Esophagus (tissue), 2 donors: Measurements from ENCODE around the gene PNCK. TPM values are rescaled to one million over a fixed set of nuclear protein-coding genes. Genes with fewer than 3 reads are reported as not detected.
A peak's percentile ranks its signal among the peaks of the same experiment; 100 is the strongest.

ENCODE experiments used
- H3K27ac ChIP-seq, 2 donors: one replicate each; pipeline ENCODE4 v1.5.1; 2013; ENCODE audit warnings: low read depth in 2 of 2, mild to moderate bottlenecking in 2 of 2, inconsistent platforms in 1 of 2, low read length in 1 of 2, moderate library complexity in 1 of 2
- H3K27me3 ChIP-seq, 2 donors: one replicate each; pipeline ENCODE4 v1.6.1; 2013; ENCODE audit warnings: low read length in 2 of 2, control low read depth in 1 of 2, mild to moderate bottlenecking in 1 of 2; ENCODE audit not compliant: insufficient read depth in 2 of 2, control insufficient read depth in 1 of 2
- H3K36me3 ChIP-seq, 2 donors: one replicate each; pipeline ENCODE4 v1.6.1; 2013; ENCODE audit warnings: low read length in 1 of 2; ENCODE audit not compliant: control insufficient read depth in 2 of 2, insufficient read depth in 2 of 2
- H3K4me1 ChIP-seq, 2 donors: one replicate each; pipeline ENCODE4 v1.6.1; 2013; ENCODE audit warnings: low read length in 1 of 2; ENCODE audit not compliant: control insufficient read depth in 2 of 2, insufficient read depth in 2 of 2
- H3K4me3 ChIP-seq, 2 donors: one replicate each; pipeline ENCODE4 v1.5.1; 2013; ENCODE audit warnings: low read length in 2 of 2, mild to moderate bottlenecking in 2 of 2, low read depth in 1 of 2, moderate library complexity in 1 of 2
- H3K9me3 ChIP-seq, 2 donors: one replicate each; pipeline ENCODE4 v1.6.1; 2013; ENCODE audit warnings: mild to moderate bottlenecking in 2 of 2, low read depth in 1 of 2, low read length in 1 of 2, moderate library complexity in 1 of 2; ENCODE audit not compliant: control insufficient read depth in 2 of 2, insufficient read depth in 1 of 2
- WGBS, 2 donors: extraction: QIAGEN DNeasy Blood & Tissue Kit; methylation state at CpG; one replicate each; pipeline ENCODE4 v1.1.7; 2013; 5-methylcytosine and 5-hydroxymethylcytosine counted together
- polyA plus RNA-seq, 2 donors: library from polyadenylated mRNA; stranded (reverse); fragments of 200-250 nt; gene quantifications; one replicate each; pipeline ENCODE4 v1.2.3, GENCODE V29; 2013
- donor health status: healthy with polysubstance abuse.
- donor health status: Bipolar disorder and iron deficiency.

PNCK gene
- polyA plus RNA-seq: 1 to 10 TPM; 5.0 to 6.4 TPM

DNA sequence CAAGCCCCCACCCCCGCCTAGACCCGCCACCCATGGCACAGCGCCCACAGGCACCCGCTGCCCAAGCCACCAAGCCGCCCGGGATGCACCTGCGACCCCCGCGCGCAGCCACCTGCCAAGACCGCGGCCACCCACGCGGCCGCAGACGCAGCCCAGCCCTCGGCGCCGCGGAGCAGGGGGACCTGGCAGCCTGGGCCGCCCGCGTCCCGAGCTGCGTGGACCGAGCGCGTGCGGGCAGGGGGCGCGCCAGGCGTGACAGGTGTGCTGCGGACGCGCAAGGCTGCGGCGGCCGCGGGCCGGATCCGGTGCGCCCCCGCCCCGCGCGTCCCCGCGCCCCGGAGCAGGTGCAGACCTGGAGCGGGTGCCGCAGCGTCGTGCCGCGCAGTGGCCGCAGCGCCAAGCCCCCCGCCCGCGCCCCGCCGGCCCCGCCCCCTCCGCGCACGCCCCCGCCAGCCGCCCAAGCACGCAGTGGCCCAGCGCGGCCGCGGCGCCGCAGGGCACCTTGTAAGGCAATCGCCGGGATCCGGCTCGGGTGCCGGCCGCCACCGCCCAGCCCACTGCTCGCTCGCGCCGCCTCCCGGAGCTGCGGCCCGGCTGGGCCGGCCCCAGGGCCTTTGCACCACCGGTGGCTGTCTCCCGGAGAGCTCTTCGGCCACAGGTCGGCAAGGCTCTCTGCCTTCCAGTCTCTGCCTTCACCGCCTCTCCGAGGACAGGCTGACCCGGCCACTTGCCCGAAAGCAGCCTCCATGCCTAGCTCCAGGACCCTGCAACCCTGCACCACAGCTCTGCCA, at the start of gene PNCK:
TSS of gene PNCK (minus strand) at position 386 of the 791 bp plus-strand sequence. CDS start 737 bp downstream, outside the sequence.
- no peaks in the 10 kb centered on the region for H3K27me3 ChIP-seq
- no peak within 1 kb of the TSS for H3K4me3 ChIP-seq

DNA sequence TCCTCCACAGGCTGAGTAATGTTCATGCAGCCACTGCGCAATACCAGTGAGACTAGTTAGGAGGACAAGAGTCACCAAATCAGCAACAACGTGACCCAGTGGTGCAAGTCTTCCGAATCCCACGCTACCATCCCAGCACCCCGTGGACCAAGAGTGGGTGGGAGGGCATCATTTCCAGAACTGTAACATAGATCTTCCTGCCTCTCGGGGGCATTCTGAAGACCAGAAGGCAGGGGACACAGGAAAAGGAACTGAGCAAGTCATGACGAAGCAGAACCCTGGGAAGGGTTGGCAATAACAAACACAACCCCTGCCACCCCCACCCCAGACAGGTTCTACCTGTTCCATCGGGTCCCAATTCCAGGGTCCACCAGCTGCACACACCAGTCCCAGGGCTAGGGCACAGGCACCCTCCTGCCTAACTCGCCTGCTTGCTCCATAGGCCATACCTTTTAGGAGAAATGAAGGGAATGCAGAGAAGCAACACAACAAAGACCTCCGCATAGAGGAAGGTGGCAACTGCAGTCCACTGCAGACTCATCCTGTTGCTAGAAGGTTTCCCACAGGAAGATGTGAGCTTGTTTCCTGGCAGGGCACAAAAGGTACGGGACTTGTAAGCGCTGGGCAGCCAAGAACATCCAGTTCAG, 49.2 kb upstream of the PNCK start:
- peak overlapping the region; percentile 57 to 65 for H3K4me3 ChIP-seq

More for the DNA sequence above, at the start of gene PNCK:
- Histone ChIP-seq H3K27ac (no peak within 1 kb of the TSS), H3K9me3 (no peaks in the 10 kb centered on the region), H3K36me3 (no peaks in the 10 kb centered on the region), H3K4me1 (no peaks in the 10 kb centered on the region)
- WGBS, 2 donors: 8 to 40% methylated on average over 35 to 98 of the region's 98 CpGs

DNA sequence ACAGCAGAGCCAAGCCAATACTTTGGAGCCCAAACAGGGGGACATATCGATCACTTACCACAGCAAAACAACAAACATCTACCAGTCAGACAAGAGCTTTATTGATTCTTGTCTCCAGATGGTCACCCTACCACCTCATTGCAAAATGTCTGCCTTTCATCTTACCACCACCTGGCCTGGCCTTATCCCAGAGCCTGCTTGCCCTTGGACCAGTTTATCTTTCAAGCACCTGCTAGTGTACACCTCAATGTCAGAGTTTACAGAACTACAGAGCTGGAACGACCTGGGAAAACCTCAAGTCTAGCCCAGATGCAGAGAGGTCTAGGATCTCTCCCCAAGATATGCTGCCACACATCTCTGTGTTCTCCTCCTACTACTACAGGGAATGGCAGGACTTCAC, 46.1 kb upstream of the PNCK start:
- no peak overlapping the region for H3K4me3 ChIP-seq
- peaks cover 0 to 3% of the 10 kb centered on the region in 2 donors for H3K4me1 ChIP-seq
- H3K36me3 ChIP-seq: peaks cover 0 to 18% of the 10 kb centered on the region in 2 donors
- WGBS, 2 donors: 50 to 74% methylated on average over 2 of the region's 2 CpGs
- no peaks in the 10 kb centered on the region for H3K9me3 ChIP-seq
- no peak overlapping the region for H3K27ac ChIP-seq
- no peaks in the 10 kb centered on the region for H3K27me3 ChIP-seq

More for the DNA sequence above, 49.2 kb upstream of the PNCK start:
- Histone ChIP-seq H3K27me3 (no peaks in the 10 kb centered on the region), H3K9me3 (no peaks in the 10 kb centered on the region), H3K36me3 (peaks cover 0 to 8% of the 10 kb centered on the region in 2 donors), H3K4me1 (peaks cover 6 to 27% of the 10 kb centered on the region in 2 donors), H3K27ac (peak overlapping the region; percentile 86 to 97)
- 20 to 45% methylated on average over 12 of the region's 12 CpGs for WGBS, 2 donors

DNA sequence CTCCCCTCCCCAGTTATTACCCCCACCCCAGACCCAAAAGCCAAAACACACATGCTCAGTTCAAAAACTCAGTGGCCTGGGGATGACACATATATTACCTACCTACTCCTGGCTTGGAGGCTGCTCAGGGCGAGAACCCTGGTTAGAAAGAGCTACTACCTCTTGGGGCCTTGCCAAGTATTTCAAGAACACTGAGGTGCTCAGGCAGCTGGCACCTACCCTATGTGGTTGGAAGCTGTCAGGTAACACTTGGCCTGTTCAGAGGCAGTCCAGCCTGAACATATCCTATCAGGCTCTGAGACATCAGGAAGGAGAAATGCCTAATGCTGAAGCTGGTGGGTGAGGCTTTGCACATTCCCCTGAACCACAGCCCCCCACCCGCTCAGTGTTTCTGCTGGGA, 45.6 kb upstream of the PNCK start:
- 37 to 44% methylated on average over 2 of the region's 2 CpGs for WGBS, 2 donors
- Histone ChIP-seq H3K36me3 (peaks cover 0 to 20% of the 10 kb centered on the region in 2 donors), H3K9me3 (no peaks in the 10 kb centered on the region), H3K4me1 (peaks cover 0 to 3% of the 10 kb centered on the region in 2 donors), H3K27me3 (no peaks in the 10 kb centered on the region), H3K4me3 (no peak overlapping the region), H3K27ac (no peak overlapping the region)

DNA sequence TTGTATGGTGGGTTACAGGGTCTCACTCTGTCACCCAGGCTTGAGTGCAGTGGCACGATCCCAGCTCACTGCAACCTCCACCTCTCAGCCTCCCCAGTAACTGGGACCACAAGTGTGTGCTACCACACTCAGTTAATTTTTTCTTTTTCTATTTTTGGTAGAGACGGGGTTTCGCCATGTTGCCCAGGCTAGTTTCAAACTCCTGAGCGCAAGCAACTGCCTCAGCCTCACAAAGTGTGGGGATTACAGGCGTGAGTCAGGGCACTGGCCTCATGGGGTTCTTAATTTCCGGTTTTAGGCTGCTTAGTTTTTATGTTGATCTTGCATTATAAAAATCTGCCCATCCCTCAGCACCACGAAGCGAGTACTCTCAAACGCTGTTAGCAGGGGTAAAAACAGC, 43.8 kb upstream of the PNCK start:
- Histone ChIP-seq H3K4me1 (no peaks in the 10 kb centered on the region), H3K36me3 (peaks cover 0 to 20% of the 10 kb centered on the region in 2 donors), H3K27ac (no peak overlapping the region), H3K27me3 (no peaks in the 10 kb centered on the region), H3K4me3 (no peak overlapping the region), H3K9me3 (no peaks in the 10 kb centered on the region)
- WGBS, 2 donors: 89 to 91% methylated on average over 9 of the region's 9 CpGs

DNA sequence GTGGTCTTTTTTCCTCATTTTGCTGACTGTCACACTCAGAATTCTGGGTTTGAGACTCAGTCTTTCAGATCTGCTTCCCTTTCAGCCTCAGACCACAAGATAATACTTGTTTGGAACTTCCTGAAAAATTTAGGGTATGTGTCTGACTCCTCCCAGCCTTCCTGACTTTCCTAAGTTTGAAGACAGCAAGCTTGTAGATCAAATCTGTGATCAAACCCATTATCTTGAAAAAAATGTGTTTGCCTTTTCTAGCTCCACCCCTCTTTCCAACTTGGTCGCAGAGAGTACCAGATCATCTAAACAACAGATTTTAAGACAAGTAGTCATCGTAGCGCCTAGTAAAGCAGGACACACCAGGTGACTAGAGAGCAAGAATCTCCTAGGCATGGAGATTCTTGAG, 40.6 kb upstream of the PNCK start:
- 75 to 82% methylated on average over 3 of the region's 3 CpGs for WGBS, 2 donors

DNA sequence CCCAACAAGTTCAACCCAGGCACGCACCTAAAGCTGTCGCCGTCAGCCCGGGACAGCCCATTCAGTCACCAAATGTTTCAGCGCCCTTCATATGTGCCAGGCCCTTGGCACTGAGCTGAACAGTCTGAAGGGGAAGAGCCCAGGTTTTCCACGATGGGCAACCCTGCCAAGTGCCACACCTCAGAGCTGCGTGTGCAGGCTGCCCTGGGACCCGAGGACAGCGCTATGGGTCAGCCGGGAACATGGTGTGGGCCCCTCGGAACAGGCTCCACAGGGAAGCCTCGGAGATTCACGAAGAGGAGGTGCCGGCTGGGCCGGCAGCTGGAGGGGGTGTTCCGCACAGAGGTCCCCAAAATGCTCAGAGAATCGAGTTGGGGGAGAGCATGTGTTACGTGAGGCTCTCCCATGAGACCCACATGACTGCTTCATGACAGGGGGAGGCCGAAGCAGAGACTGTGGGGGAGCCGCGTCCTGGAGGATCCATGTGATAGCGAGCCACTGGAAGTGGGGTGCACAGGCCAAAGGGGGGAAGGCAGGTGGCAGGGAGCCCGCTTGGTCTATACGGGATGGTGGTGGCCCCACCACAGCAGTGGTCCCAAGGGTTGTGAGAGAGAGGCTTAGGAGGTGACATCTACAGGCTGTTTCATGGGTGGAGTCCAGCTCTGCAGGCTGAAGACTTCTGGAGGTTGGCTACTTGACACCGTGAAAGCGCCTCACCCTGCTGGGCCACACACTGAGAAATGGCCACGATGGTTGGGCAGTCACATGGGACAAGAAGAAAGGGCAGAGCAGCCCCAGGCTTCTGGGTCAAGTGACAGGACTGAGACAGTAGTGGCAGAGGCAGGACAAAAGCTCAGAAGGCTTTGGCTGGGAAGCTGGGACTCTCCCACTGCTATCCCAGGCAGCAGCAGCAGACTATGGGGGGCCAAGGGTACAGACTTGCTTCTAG, 36.4 kb upstream of the PNCK start:
- Histone ChIP-seq H3K27ac (no peak overlapping the region), H3K9me3 (no peaks in the 10 kb centered on the region), H3K36me3 (peaks cover 0 to 17% of the 10 kb centered on the region in 2 donors), H3K4me3 (no peak overlapping the region), H3K4me1 (no peaks in the 10 kb centered on the region), H3K27me3 (no peaks in the 10 kb centered on the region)
- 73 to 82% methylated on average over 27 of the region's 27 CpGs for WGBS, 2 donors

More for the DNA sequence above, 40.6 kb upstream of the PNCK start:
- peaks cover 0 to 23% of the 10 kb centered on the region in 2 donors for H3K36me3 ChIP-seq
- no peak overlapping the region for H3K4me3 ChIP-seq
- no peak overlapping the region for H3K27ac ChIP-seq
- H3K9me3 ChIP-seq: no peaks in the 10 kb centered on the region
- H3K4me1 ChIP-seq: no peaks in the 10 kb centered on the region
- no peaks in the 10 kb centered on the region for H3K27me3 ChIP-seq

DNA sequence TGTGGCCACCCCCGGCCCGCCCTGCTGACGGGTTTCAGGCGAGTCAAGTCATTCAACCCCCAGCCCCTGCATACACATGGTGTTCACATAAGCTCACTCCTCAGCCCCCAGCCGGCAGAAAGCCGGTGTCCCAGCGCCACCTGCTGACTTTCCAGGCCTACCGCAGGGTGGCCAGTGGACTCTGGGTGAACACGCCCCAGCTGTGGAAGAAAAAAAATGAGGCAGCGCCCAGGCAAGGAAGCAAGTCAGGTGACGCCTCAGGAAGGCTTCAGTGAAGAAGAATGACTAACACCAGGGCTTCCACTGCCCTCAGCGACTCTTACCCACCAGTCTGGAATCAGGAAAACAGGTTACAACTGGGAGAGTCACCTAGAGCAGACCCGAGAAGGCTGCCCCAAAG, 34.8 kb upstream of the PNCK start:
- Histone ChIP-seq H3K36me3 (peaks cover 0 to 11% of the 10 kb centered on the region in 2 donors), H3K4me3 (no peak overlapping the region), H3K4me1 (peaks cover 0 to 7% of the 10 kb centered on the region in 2 donors), H3K27me3 (no peaks in the 10 kb centered on the region), H3K27ac (peak overlapping the region in 1 of 2 donors; percentile 82), H3K9me3 (no peaks in the 10 kb centered on the region)
- 20 to 23% methylated on average over 13 of the region's 13 CpGs for WGBS, 2 donors

DNA sequence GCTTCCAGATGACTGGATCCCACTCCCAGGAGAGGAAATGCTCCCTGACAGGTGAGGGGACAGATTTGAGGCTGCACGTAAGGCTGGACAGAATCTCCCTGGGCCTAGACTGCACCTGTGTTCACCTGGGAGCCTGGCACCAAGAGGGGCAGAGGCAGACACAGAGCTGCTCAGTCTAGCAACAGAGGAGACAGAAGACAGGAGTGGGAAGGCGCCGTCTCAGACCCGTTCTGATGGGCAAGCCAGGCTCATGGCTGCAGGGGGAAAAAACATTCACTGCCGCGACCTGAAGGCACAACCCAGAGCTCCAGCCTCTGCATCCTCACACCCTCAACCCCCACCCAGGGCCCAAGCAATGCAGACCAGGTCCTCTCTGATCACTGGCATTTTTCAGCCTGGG, 33.8 kb upstream of the PNCK start:
- Histone ChIP-seq H3K27ac (no peak overlapping the region), H3K36me3 (peaks cover 0 to 16% of the 10 kb centered on the region in 2 donors), H3K27me3 (no peaks in the 10 kb centered on the region), H3K9me3 (no peaks in the 10 kb centered on the region), H3K4me1 (peaks cover 0 to 11% of the 10 kb centered on the region in 2 donors), H3K4me3 (no peak overlapping the region)
- WGBS, 2 donors: 87 to 92% methylated on average over 6 of the region's 6 CpGs
